ENCODE measurements around the gene COL1A1.

COL1A1 gene

DNA sequence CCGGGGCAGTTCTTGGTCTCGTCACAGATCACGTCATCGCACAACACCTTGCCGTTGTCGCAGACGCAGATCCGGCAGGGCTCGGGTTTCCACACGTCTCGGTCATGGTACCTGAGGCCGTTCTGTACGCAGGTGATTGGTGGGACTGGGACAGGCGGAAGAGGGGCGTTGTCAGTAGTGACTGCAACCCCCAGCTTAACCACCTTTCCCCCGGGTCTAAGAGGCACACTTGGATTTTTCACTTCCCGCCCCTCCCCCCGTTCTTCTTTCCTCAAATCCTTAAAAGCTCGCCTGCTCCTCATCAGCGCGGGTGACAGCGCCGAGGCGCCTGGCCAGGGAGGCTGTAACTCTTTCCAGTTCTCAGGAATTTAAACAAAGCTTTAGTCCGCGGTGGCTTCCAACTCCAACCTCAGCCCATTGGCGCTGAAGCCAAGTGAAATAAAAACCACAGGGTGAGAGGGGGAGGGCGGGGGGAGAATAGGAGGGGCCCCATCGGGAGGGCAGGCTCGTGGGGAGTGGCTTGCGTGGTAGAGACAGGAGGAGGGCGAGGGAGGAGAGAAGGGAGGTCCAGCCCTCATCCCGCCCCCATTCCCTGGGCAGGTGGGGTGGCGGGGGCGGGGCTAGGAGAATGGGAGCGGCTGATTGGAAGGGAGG is 1.5 kb downstream of the COL1A1 start:
- no peak overlapping the region for H3K18ac ChIP-seq (ENCODE audit: low read length)
- H3K27me3 ChIP-seq (ENCODE audit: insufficient read depth, low read length, poor library complexity): peaks cover 3% of the 10 kb centered on the region
- H4K8ac ChIP-seq (ENCODE audit: low read depth, low read length): no peak overlapping the region
- H3K4me1 ChIP-seq (ENCODE audit: control insufficient read depth, low read depth, low read length): no peaks in the 10 kb centered on the region
- H2BK15ac ChIP-seq (replicated peaks; ENCODE audit: low read depth): no peak overlapping the region
- H3K79me2 ChIP-seq (ENCODE audit: control insufficient read depth, insufficient read depth, low read length): no peaks in the 10 kb centered on the region
- no peak overlapping the region for H4K5ac ChIP-seq (ENCODE audit: low read length)
- no peak overlapping the region for H2AK5ac ChIP-seq (ENCODE audit: low read length)
- WGBS (ENCODE audit: extremely low coverage, insufficient coverage, low lambda C conversion rate): no CpG with 5 or more reads among the region's 36 CpGs
- no peaks in the 10 kb centered on the region for H3K79me1 ChIP-seq (ENCODE audit: low read length)
- H2BK120ac ChIP-seq (ENCODE audit: low read depth, low read length): no peak overlapping the region
- H3K9ac ChIP-seq (ENCODE audit: low read length): peak overlapping the region; percentile 17
- peak overlapping the region; percentile 61 for H3K56ac ChIP-seq (ENCODE audit: low read length)
- no peak overlapping the region for H3K23ac ChIP-seq (ENCODE audit: low read length)
- peak; percentile 95 for DNase-seq
- H2BK5ac ChIP-seq (ENCODE audit: low read length): no peak overlapping the region
- H3K4me2 ChIP-seq (ENCODE audit: low read length): peak overlapping the region; percentile 72
- no peak overlapping the region for H3K4ac ChIP-seq (ENCODE audit: low read depth, low read length)
- no peaks in the 10 kb centered on the region for H3K36me3 ChIP-seq (ENCODE audit: control insufficient read depth, insufficient read depth, low read length)
- no peak overlapping the region for H3K4me3 ChIP-seq (ENCODE audit: low read length)
- H3K27ac ChIP-seq (ENCODE audit: low read depth, low read length): no peak overlapping the region

DNA sequence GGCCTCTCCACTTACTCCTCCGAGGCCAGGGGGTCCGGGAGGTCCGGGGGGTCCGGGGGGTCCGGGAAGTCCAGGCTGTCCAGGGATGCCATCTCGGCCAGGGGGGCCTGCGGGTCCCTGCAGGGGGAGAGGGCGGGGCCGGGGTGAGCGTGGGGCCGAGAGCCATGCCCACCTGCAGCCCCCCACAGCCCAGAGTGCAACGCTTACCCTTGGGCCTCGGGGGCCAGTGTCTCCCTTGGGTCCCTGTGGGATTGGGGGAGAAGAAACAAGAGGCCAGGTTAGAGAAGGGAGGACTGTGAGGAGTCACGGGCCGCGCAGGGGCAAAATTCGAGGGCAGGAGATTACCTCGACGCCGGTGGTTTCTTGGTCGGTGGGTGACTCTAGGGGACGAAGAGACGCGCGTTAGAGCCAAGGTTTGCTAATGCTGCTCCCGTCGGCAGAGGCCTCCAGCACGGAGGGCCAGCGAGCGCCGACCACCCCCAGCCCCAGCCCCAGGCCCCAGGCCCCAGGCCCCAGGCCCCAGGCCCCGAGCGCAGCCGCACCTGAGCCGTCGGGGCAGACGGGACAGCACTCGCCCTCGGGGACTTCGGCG is 2.1 kb downstream of the COL1A1 start:
- H3K9ac ChIP-seq (ENCODE audit: low read length): peak overlapping the region; percentile 35
- H3K23ac ChIP-seq (ENCODE audit: low read length): no peak overlapping the region
- no peak overlapping the region for H3K27ac ChIP-seq (ENCODE audit: low read depth, low read length)
- no peak overlapping the region for H4K5ac ChIP-seq (ENCODE audit: low read length)
- no peak overlapping the region for H3K4ac ChIP-seq (ENCODE audit: low read depth, low read length)
- H3K56ac ChIP-seq (ENCODE audit: low read length): peak overlapping the region; percentile 61
- H3K4me1 ChIP-seq (ENCODE audit: control insufficient read depth, low read depth, low read length): no peaks in the 10 kb centered on the region
- no peak overlapping the region for H2AK5ac ChIP-seq (ENCODE audit: low read length)
- no peak overlapping the region for H3K4me3 ChIP-seq (ENCODE audit: low read length)
- H3K4me2 ChIP-seq (ENCODE audit: low read length): peak overlapping the region; percentile 19
- H2BK15ac ChIP-seq (replicated peaks; ENCODE audit: low read depth): no peak overlapping the region
- no peak overlapping the region for H3K18ac ChIP-seq (ENCODE audit: low read length)
- H3K27me3 ChIP-seq (ENCODE audit: insufficient read depth, low read length, poor library complexity): peaks cover 3% of the 10 kb centered on the region
- H3K79me2 ChIP-seq (ENCODE audit: control insufficient read depth, insufficient read depth, low read length): no peaks in the 10 kb centered on the region
- H2BK120ac ChIP-seq (ENCODE audit: low read depth, low read length): no peak overlapping the region
- WGBS (ENCODE audit: extremely low coverage, insufficient coverage, low lambda C conversion rate): no CpG with 5 or more reads among the region's 41 CpGs
- H4K8ac ChIP-seq (ENCODE audit: low read depth, low read length): no peak overlapping the region
- H3K36me3 ChIP-seq (ENCODE audit: control insufficient read depth, insufficient read depth, low read length): no peaks in the 10 kb centered on the region
- H3K79me1 ChIP-seq (ENCODE audit: low read length): no peaks in the 10 kb centered on the region
- no peak overlapping the region for H2BK5ac ChIP-seq (ENCODE audit: low read length)
- DNase-seq: no peak

DNA sequence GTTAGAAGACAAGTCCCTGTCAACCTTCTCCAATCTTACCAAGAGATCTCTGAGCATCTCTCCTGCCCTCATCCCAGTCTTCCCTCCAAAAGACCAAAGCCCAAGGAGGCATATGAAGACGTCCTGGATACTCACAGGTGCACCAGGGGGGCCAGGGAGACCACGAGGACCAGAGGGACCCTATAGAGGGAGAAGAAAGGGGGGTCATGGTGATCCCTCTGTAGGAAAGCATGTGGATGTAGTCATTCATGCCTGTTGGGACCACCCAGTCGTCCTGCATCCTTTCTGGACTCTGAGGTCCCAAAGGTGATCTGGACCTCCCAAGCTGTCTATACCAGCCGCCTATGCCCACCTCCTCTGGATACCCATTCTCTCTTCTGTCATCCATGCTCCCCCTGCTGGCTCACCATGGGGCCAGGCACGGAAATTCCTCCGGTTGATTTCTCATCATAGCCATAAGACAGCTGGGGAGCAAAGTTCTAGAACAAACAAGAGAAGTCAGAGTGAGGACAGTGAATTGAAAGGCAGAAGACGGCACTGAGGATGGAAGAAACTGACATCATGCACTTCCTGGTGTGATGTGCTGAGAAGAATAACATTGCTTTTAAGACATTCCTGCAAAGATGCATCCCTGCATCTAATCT is 3.3 kb downstream of the COL1A1 start:
- Histone ChIP-seq H3K27ac (ENCODE audit: low read depth, low read length) (no peak overlapping the region), H3K79me2 (ENCODE audit: control insufficient read depth, insufficient read depth, low read length) (no peaks in the 10 kb centered on the region), H3K27me3 (ENCODE audit: insufficient read depth, low read length, poor library complexity) (peaks cover 3% of the 10 kb centered on the region), H3K9ac (ENCODE audit: low read length) (no peak overlapping the region), H3K4me2 (ENCODE audit: low read length) (no peak overlapping the region), H3K79me1 (ENCODE audit: low read length) (no peaks in the 10 kb centered on the region), H3K18ac (ENCODE audit: low read length) (no peak overlapping the region), H3K4ac (ENCODE audit: low read depth, low read length) (no peak overlapping the region), H3K36me3 (ENCODE audit: control insufficient read depth, insufficient read depth, low read length) (no peaks in the 10 kb centered on the region), H2AK5ac (ENCODE audit: low read length) (no peak overlapping the region), H2BK5ac (ENCODE audit: low read length) (no peak overlapping the region), H3K4me1 (ENCODE audit: control insufficient read depth, low read depth, low read length) (no peaks in the 10 kb centered on the region), H3K56ac (ENCODE audit: low read length) (no peak overlapping the region), H2BK15ac (replicated peaks; ENCODE audit: low read depth) (no peak overlapping the region), H3K23ac (ENCODE audit: low read length) (no peak overlapping the region), H3K4me3 (ENCODE audit: low read length) (no peak overlapping the region), H4K5ac (ENCODE audit: low read length) (no peak overlapping the region), H2BK120ac (ENCODE audit: low read depth, low read length) (no peak overlapping the region), H4K8ac (ENCODE audit: low read depth, low read length) (no peak overlapping the region)
- no CpG with 5 or more reads among the region's 7 CpGs for WGBS (ENCODE audit: extremely low coverage, insufficient coverage, low lambda C conversion rate)
- peak; percentile 62 for DNase-seq

DNA sequence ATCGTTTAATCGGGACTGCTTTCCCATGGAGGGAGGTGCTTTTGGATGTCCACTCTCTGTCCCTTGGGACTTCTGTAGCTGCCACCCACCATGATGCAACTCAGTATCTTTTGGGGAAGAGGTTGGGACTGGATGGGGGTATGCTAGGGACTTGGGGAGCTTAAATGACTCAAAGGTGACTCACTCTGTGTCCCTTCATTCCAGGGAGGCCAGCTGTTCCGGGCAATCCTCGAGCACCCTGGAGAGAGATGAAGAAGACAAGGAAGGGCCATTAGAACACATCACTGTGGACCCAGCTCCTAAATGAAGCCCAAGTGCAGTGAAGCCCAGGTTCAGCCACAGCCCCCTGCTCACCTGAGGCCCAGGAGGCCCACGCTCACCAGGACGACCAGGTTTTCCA is 4.6 kb downstream of the COL1A1 start:
- Histone ChIP-seq H3K4me3 (ENCODE audit: low read length) (no peak overlapping the region), H3K18ac (ENCODE audit: low read length) (no peak overlapping the region), H3K4me1 (ENCODE audit: control insufficient read depth, low read depth, low read length) (no peaks in the 10 kb centered on the region), H3K23ac (ENCODE audit: low read length) (no peak overlapping the region), H2BK5ac (ENCODE audit: low read length) (no peak overlapping the region), H3K36me3 (ENCODE audit: control insufficient read depth, insufficient read depth, low read length) (no peaks in the 10 kb centered on the region), H2AK5ac (ENCODE audit: low read length) (no peak overlapping the region), H4K8ac (ENCODE audit: low read depth, low read length) (no peak overlapping the region), H2BK15ac (replicated peaks; ENCODE audit: low read depth) (no peak overlapping the region), H4K5ac (ENCODE audit: low read length) (no peak overlapping the region), H3K56ac (ENCODE audit: low read length) (peak overlapping the region; percentile 34), H3K27ac (ENCODE audit: low read depth, low read length) (no peak overlapping the region), H3K79me2 (ENCODE audit: control insufficient read depth, insufficient read depth, low read length) (no peaks in the 10 kb centered on the region), H3K27me3 (ENCODE audit: insufficient read depth, low read length, poor library complexity) (peaks cover under 1% of the 10 kb centered on the region), H3K4ac (ENCODE audit: low read depth, low read length) (no peak overlapping the region), H3K4me2 (ENCODE audit: low read length) (no peak overlapping the region), H3K9ac (ENCODE audit: low read length) (no peak overlapping the region), H3K79me1 (ENCODE audit: low read length) (no peaks in the 10 kb centered on the region), H2BK120ac (ENCODE audit: low read depth, low read length) (no peak overlapping the region)
- DNase-seq: no peak
- WGBS (ENCODE audit: extremely low coverage, insufficient coverage, low lambda C conversion rate): no CpG with 5 or more reads among the region's 6 CpGs

DNA sequence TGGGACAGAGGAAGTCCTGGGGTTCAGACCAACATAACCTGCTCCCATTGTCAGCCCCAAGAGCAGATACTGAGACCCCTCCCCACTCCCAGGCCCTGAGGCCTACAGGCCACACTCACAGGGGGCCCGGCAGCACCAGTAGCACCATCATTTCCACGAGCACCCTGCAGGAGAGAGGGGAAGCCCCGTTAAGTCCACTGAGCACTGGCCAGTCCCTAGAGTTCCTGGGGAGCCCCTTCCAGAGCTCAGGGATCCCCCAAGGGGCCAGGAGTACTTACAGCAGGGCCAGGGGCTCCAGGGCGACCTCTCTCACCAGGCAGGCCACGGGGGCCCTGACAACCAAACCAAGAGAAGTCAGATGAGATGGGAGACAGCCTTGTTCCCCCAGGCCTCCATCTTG is 5.4 kb downstream of the COL1A1 start:
- Histone ChIP-seq H4K5ac (ENCODE audit: low read length) (no peak overlapping the region), H3K18ac (ENCODE audit: low read length) (no peak overlapping the region), H3K27ac (ENCODE audit: low read depth, low read length) (no peak overlapping the region), H3K27me3 (ENCODE audit: insufficient read depth, low read length, poor library complexity) (no peaks in the 10 kb centered on the region), H3K4me1 (ENCODE audit: control insufficient read depth, low read depth, low read length) (no peaks in the 10 kb centered on the region), H3K56ac (ENCODE audit: low read length) (no peak overlapping the region), H3K4me3 (ENCODE audit: low read length) (no peak overlapping the region), H4K8ac (ENCODE audit: low read depth, low read length) (no peak overlapping the region), H3K4me2 (ENCODE audit: low read length) (no peak overlapping the region), H3K9ac (ENCODE audit: low read length) (no peak overlapping the region), H3K79me1 (ENCODE audit: low read length) (no peaks in the 10 kb centered on the region), H2BK5ac (ENCODE audit: low read length) (no peak overlapping the region), H2BK15ac (replicated peaks; ENCODE audit: low read depth) (no peak overlapping the region), H3K79me2 (ENCODE audit: control insufficient read depth, insufficient read depth, low read length) (no peaks in the 10 kb centered on the region), H2BK120ac (ENCODE audit: low read depth, low read length) (no peak overlapping the region), H3K36me3 (ENCODE audit: control insufficient read depth, insufficient read depth, low read length) (no peaks in the 10 kb centered on the region), H3K23ac (ENCODE audit: low read length) (no peak overlapping the region), H2AK5ac (ENCODE audit: low read length) (no peak overlapping the region), H3K4ac (ENCODE audit: low read depth, low read length) (no peak overlapping the region)
- no peak for DNase-seq
- no CpG with 5 or more reads among the region's 5 CpGs for WGBS (ENCODE audit: extremely low coverage, insufficient coverage, low lambda C conversion rate)
